ENCODE results near the gene SUMF1. TPM values are rescaled to one million over a fixed set of nuclear protein-coding genes. Genes with fewer than 3 reads are reported as not detected.

SUMF1 gene
- total and polyA plus RNA-seq, 2 of the 4 experiments (the other 2 are of a cell fraction), result 26.3 to 38.4 TPM

DNA sequence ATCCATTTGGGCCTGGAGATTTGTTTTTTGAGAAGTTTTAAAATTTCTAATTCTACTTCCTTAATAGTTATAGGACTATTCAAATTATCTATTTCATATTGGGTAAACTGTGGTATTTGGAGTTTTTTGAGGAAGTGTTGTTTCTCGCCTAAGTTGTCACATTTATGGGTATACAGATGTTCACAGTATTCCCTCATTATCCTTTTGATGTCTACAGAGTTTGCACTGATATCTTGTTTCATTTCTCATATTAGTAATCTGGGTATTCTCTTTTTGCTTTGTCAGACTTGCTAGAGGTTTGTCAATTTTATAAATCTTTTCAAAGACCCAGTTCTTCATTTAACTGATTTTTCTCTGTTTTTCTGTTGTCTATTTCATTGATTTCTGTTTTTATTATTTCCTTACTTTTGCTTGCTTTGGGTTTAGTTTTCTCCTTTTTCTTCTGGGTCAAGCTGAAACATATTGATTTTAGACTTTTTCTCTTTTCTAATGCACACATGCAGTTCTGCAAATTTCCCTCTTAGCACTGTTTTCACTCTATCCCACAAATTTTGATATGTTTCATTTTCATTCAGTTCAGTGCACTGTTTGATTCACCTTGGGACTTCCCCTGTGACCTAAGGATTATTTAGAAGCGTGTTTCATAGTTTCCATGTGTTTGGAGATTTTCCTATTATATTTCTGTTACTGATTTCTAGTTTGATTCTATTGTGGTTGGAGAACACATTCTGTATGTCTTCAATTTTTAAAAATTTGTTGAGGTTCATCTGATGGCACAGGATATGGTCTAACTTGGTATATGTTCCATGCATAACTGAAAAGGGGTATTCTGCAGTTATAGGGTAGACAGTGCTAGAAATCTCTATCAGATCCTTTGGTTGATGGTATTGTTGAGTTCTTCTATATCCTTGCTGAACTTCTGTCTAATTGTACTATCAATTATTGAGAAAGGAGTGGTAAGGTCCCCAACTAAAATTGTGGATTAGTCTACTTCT is 79.6 kb downstream of the SUMF1 start:
- H2BK15ac ChIP-seq (ENCODE audit: low read depth, low read length), result no peak overlapping the region
- no peak overlapping the region for H2AFZ ChIP-seq (replicated peaks; ENCODE audit: low read length, poor library complexity)
- H4K8ac ChIP-seq (ENCODE audit: low read depth in 2 of 2, low read length in 2 of 2), result no peak overlapping the region
- CTCF ChIA-PET, result no interaction called here
- H3K9me3 ChIP-seq (ENCODE audit: control insufficient read depth, insufficient read depth, low read length), result no peaks in the 10 kb centered on the region
- no peak overlapping the region for H3K4me2 ChIP-seq (ENCODE audit: low read depth, low read length)
- H4K20me1 ChIP-seq (ENCODE audit: insufficient read depth, low read length), result no peaks in the 10 kb centered on the region
- intact Hi-C loops (cut with micrococcal nuclease) (no loop called here), dilution Hi-C loops (cut with HindIII; ENCODE audit: low sequenced_read_pairs, unreplicated experiment) (no loop called here), in situ Hi-C loops (cut with MboI; ENCODE audit: low sequenced_read_pairs) (no loop called here)
- no peak overlapping the region for H3K14ac ChIP-seq (replicated peaks; ENCODE audit: low read depth, low read length)
- H3K23ac ChIP-seq (ENCODE audit: low read depth, low read length), result no peak overlapping the region
- no peak overlapping the region for H2BK5ac ChIP-seq (ENCODE audit: low read depth, low read length, poor library complexity, severe bottlenecking)
- no peak overlapping the region for H2BK120ac ChIP-seq (ENCODE audit: low read depth, low read length)
- no peaks in the 10 kb centered on the region for H3K79me1 ChIP-seq (ENCODE audit: low read depth in 1 of 2, low read length in 2 of 2)
- H4K91ac ChIP-seq (ENCODE audit: insufficient read depth, low read depth, low read length), result no peak overlapping the region
- no CpG with 5 or more reads among the region's 2 CpGs for WGBS, 2 experiments (ENCODE audit: extremely low coverage in 2 of 2, insufficient read length in 1 of 2)
- DNase-seq (no peak), ATAC-seq (ENCODE audit: low read depth) (no peak)
- no peaks in the 10 kb centered on the region for H3K27me3 ChIP-seq (ENCODE audit: control insufficient read depth, insufficient read depth, low read length)
- H2AK9ac ChIP-seq (replicated peaks; ENCODE audit: low read depth, low read length, poor library complexity), result no peak overlapping the region
- no peak overlapping the region for H3K27ac ChIP-seq (ENCODE audit: insufficient read depth, low read length)
- no peak overlapping the region for H3K9ac ChIP-seq (ENCODE audit: low read depth, low read length)
- no peak overlapping the region for H4K5ac ChIP-seq (ENCODE audit: low read depth, low read length)
- 0 out of 2 replicates have a peak, but pooled peaks cover 2% of the 10 kb centered on the region for H3K9me1 ChIP-seq (ENCODE audit: insufficient read depth, low read length)
- H3K4ac ChIP-seq (ENCODE audit: low read depth, low read length), result no peak overlapping the region
- BruUV-seq (replicated peaks), result no TSS peak
- no peak overlapping the region for H3K56ac ChIP-seq (ENCODE audit: extremely low read depth, insufficient read depth, low read length)
- no peaks in the 10 kb centered on the region for H3K36me3 ChIP-seq (ENCODE audit: control insufficient read depth, insufficient read depth, low read length)
- no peak overlapping the region for H3K18ac ChIP-seq (ENCODE audit: low read depth, low read length)
- POLR2A ChIA-PET (ENCODE audit: unreplicated experiment), result no interaction called here
- H3K4me1 ChIP-seq (ENCODE audit: control insufficient read depth, insufficient read depth, low read length), result no peaks in the 10 kb centered on the region
- no peak overlapping the region for H2BK20ac ChIP-seq (ENCODE audit: low read depth, low read length)
- no peak overlapping the region for H2AK5ac ChIP-seq (ENCODE audit: low read depth, low read length)
- TF ChIP-seq, protein P1, sequence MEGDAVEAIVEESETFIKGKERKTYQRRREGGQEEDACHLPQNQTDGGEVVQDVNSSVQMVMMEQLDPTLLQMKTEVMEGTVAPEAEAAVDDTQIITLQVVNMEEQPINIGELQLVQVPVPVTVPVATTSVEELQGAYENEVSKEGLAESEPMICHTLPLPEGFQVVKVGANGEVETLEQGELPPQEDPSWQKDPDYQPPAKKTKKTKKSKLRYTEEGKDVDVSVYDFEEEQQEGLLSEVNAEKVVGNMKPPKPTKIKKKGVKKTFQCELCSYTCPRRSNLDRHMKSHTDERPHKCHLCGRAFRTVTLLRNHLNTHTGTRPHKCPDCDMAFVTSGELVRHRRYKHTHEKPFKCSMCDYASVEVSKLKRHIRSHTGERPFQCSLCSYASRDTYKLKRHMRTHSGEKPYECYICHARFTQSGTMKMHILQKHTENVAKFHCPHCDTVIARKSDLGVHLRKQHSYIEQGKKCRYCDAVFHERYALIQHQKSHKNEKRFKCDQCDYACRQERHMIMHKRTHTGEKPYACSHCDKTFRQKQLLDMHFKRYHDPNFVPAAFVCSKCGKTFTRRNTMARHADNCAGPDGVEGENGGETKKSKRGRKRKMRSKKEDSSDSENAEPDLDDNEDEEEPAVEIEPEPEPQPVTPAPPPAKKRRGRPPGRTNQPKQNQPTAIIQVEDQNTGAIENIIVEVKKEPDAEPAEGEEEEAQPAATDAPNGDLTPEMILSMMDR (conservative IDR thresholded peaks at IDR 0.05; ENCODE audit: low read depth, low read length), result no peak
- no peak overlapping the region for H3K4me3 ChIP-seq (ENCODE audit: insufficient read depth, low read depth, low read length)
